Stimulated activated CD4-positive, alpha-beta T cell treated with anti-CD3 and anti-CD28 coated beads, Interleukin-15, amount 100 ng/mL, for 1 hour (primary cell): Measurements from ENCODE around the gene CEP43.

ENCODE experiments used
- DNase-seq, 2 donors: peaks; one replicate each; pipeline ENCODE4 v3.0.0-alpha.2; 2020; ENCODE audit warnings: low read depth in 1 of 2, low spot score in 1 of 2

The CEP43 gene

GRCh38 chr6:166999145-166999883 lies at the start of gene CEP43:
Gene CEP43 (plus strand): TSS chr6:166999397. CDS start chr6:166999413, 16 bp downstream.
- DNase-seq = peak; percentile 74 to 81

GRCh38 chr6:166949528-166950442 lies 49.4 kb upstream of the CEP43 start:
- no peak for DNase-seq

GRCh38 chr6:166950443-166950821 lies 48.8 kb upstream of the CEP43 start:
- DNase-seq = no peak

GRCh38 chr6:166950892-166951669 lies 48.1 kb upstream of the CEP43 start:
- peak; percentile 38 to 59 for DNase-seq

- DNase-seq = no peak
These were observed 47.5 kb upstream of the CEP43 start for GRCh38 chr6:166951670-166952060.

- peak in 1 of 2 donors; percentile 17 for DNase-seq
These were observed 47.1 kb upstream of the CEP43 start for GRCh38 chr6:166952121-166952520.

- no peak for DNase-seq
These were observed 46.4 kb upstream of the CEP43 start for GRCh38 chr6:166952567-166953486.

GRCh38 chr6:166954118-166954713 lies 45.0 kb upstream of the CEP43 start:
- no peak for DNase-seq

- peak in 1 of 2 donors; percentile 16 for DNase-seq
These were observed 43.9 kb upstream of the CEP43 start for GRCh38 chr6:166955121-166955864.

GRCh38 chr6:166955865-166956443 lies 43.2 kb upstream of the CEP43 start:
- no peak for DNase-seq

- DNase-seq = peak; percentile 98 to 100
These were observed 42.6 kb upstream of the CEP43 start, which contains the start of gene RNASET2 for GRCh38 chr6:166956444-166957086. Gene RNASET2 (minus strand): TSS chr6:166956550. CDS start chr6:166956182, 368 bp downstream.

GRCh38 chr6:166957087-166957804 lies 42.0 kb upstream of the CEP43 start:
- peak; percentile 24 to 29 for DNase-seq

GRCh38 chr6:166957805-166958076 lies 41.5 kb upstream of the CEP43 start:
- DNase-seq = no peak

- peak in 1 of 2 donors; percentile 27 for DNase-seq
These were observed 40.0 kb upstream of the CEP43 start for GRCh38 chr6:166958926-166959861.

GRCh38 chr6:166959911-166960608 lies 39.1 kb upstream of the CEP43 start:
- no peak for DNase-seq

- DNase-seq = no peak
These were observed 38.6 kb upstream of the CEP43 start for GRCh38 chr6:166960609-166960978.
